Erythroblast (primary cell): ENCODE measurements around the gene COL25A1.

Source experiments
- DNase-seq, 2 experiments: peaks; one replicate each; lab custom pipeline; 2025; lab: John Stamatoyannopoulos, UW
- GATA1 ChIP-seq: IDR thresholded peaks from 2 replicates; pipeline ENCODE4 v1.6.1; 2011; ENCODE audit warnings: low read depth, mild to moderate bottlenecking, control low read depth, low read length, moderate library complexity
- POLR2A ChIP-seq: IDR thresholded peaks from 2 replicates; pipeline ENCODE4 v1.6.1; 2011; ENCODE audit warnings: mild to moderate bottlenecking, low read length

Gene COL25A1

GRCh38 chr4:108920395-108921087 lies 381.9 kb downstream of the COL25A1 start:
- TF ChIP-seq POLR2A, result no peak
- TF ChIP-seq GATA1, result no peak
- no peak for DNase-seq

- TF ChIP-seq GATA1, result no peak
- TF ChIP-seq POLR2A, result no peak
- DNase-seq, result no peak
Observed at GRCh38 chr4:108919226-108919893, 383.1 kb downstream of the COL25A1 start.

- TF ChIP-seq POLR2A, result no peak
- TF ChIP-seq GATA1, result no peak
- DNase-seq, result no peak
Observed at GRCh38 chr4:108917255-108917654, 385.2 kb downstream of the COL25A1 start.

- DNase-seq, result no peak
Observed at GRCh38 chr4:108916638-108917037, 385.8 kb downstream of the COL25A1 start.

GRCh38 chr4:108906866-108907367 lies 395.5 kb downstream of the COL25A1 start:
- TF ChIP-seq GATA1 (no peak), POLR2A (no peak)
- no peak for DNase-seq

More at GRCh38 chr4:108916638-108917037, 385.8 kb downstream of the COL25A1 start:
- TF ChIP-seq GATA1 (no peak), POLR2A (no peak)

GRCh38 chr4:108906006-108906405 lies 396.5 kb downstream of the COL25A1 start:
- TF ChIP-seq POLR2A, result no peak
- no peak for DNase-seq

- no peak for DNase-seq
- no peak for TF ChIP-seq POLR2A
- no peak for TF ChIP-seq GATA1
Observed at GRCh38 chr4:108903464-108904221, 398.8 kb downstream of the COL25A1 start.

GRCh38 chr4:108902769-108903168 lies 399.7 kb downstream of the COL25A1 start:
- TF ChIP-seq POLR2A (no peak), GATA1 (no peak)
- DNase-seq, result no peak

- TF ChIP-seq GATA1 (no peak), POLR2A (no peak)
- no peak for DNase-seq
Observed at GRCh38 chr4:108901291-108901690, 401.2 kb downstream of the COL25A1 start.

- TF ChIP-seq GATA1 (no peak), POLR2A (no peak)
- DNase-seq, result no peak
Observed at GRCh38 chr4:108900018-108900580, 402.4 kb downstream of the COL25A1 start.

- TF ChIP-seq POLR2A, result no peak
- no peak for TF ChIP-seq GATA1
- no peak for DNase-seq
Observed at GRCh38 chr4:108893468-108893867, 409.0 kb downstream of the COL25A1 start.

GRCh38 chr4:108891896-108892590 lies 410.4 kb downstream of the COL25A1 start:
- no peak for DNase-seq
- TF ChIP-seq GATA1 (no peak), POLR2A (no peak)

- DNase-seq, result no peak
- no peak for TF ChIP-seq GATA1
- no peak for TF ChIP-seq POLR2A
Observed at GRCh38 chr4:108890484-108890881, 412.0 kb downstream of the COL25A1 start.
